ENCODE measurements around the gene ADAMTSL1. TPM values are rescaled to one million over a fixed set of nuclear protein-coding genes. Genes with fewer than 3 reads are reported as not detected.

The ADAMTSL1 gene
- total and polyA plus RNA-seq, 2 of the 8 experiments (the other 6 are each of a cell fraction or from before 2014, with no cell fraction given) = 0.84 to 1.1 TPM

GRCh38 chr9:18771011-18771410, 297.1 kb downstream of the ADAMTSL1 start:
- CTCF ChIA-PET (ENCODE audit: partially characterized antibody) = no interaction called here
- no peaks in the 10 kb centered on the region for H3K27me3 ChIP-seq (replicated peaks in 1 of 4; ENCODE audit: control insufficient read depth in 3 of 4, extremely low read depth in 1 of 4, insufficient read depth in 3 of 4, low read length in 3 of 4)
- no peak overlapping the region for H4K5ac ChIP-seq (ENCODE audit: insufficient read length, low read depth, low read length)
- no peak overlapping the region for H2BK5ac ChIP-seq (ENCODE audit: low read depth, low read length)
- 89% methylated on average over 2 of the region's 2 CpGs; no CpG with 5 or more reads in 1 of the 2 experiments for WGBS, 2 experiments (ENCODE audit: extremely low coverage in 1 of 2, insufficient coverage in 1 of 2, insufficient read length in 1 of 2, insufficient replicate concordance in 2 of 2, low coverage in 1 of 2, low lambda C conversion rate in 2 of 2, missing lambda C conversion rate in 1 of 2)
- no peak for DNase-seq (ENCODE audit: low read depth in 1 of 2, low spot score in 2 of 2)
- no peak overlapping the region for H3K23ac ChIP-seq (ENCODE audit: insufficient read length)
- H3K14ac ChIP-seq (ENCODE audit: insufficient read length) = no peak overlapping the region
- FAIRE-seq = no peak
- H2AK5ac ChIP-seq (ENCODE audit: low read depth, low read length) = no peak overlapping the region
- no peaks in the 10 kb centered on the region for H3K79me1 ChIP-seq (ENCODE audit: low read depth, low read length)
- H3K4ac ChIP-seq (replicated peaks; ENCODE audit: insufficient read length, low read depth, low read length) = no peak overlapping the region
- H2BK20ac ChIP-seq (ENCODE audit: low read length) = no peak overlapping the region
- no peak overlapping the region for H3K4me3 ChIP-seq (ENCODE audit: extremely low read depth in 1 of 4, insufficient read depth in 2 of 4, low read depth in 3 of 4, low read length in 4 of 4)
- H3K18ac ChIP-seq (ENCODE audit: extremely low read depth, low read length) = no peak overlapping the region
- H3K23me2 ChIP-seq (ENCODE audit: low read depth, low read length) = no peaks in the 10 kb centered on the region
- no peaks in the 10 kb centered on the region for H3K9me3 ChIP-seq (ENCODE audit: insufficient read depth in 2 of 2, low read depth in 1 of 2, low read length in 1 of 2)
- no peak overlapping the region for H2BK120ac ChIP-seq (replicated peaks; ENCODE audit: low read depth, low read length)
- H2BK15ac ChIP-seq (ENCODE audit: low read length) = no peak overlapping the region
- no peaks in the 10 kb centered on the region; a peak in 1 of 7 replicates for H3K4me1 ChIP-seq (replicated peaks in 1 of 4; ENCODE audit: control insufficient read depth in 3 of 4, insufficient read depth in 4 of 4, low read length in 3 of 4)
- H3K27ac ChIP-seq (ENCODE audit: low read depth, low read length) = no peak overlapping the region
- no peaks in the 10 kb centered on the region for H3K79me2 ChIP-seq (ENCODE audit: control insufficient read depth in 1 of 2, insufficient read depth in 2 of 2, low read length in 2 of 2)
- no peak overlapping the region for H2BK12ac ChIP-seq (ENCODE audit: low read depth, low read length)
- H3K36me3 ChIP-seq (ENCODE audit: control insufficient read depth in 2 of 4, insufficient read depth in 4 of 4, low read length in 3 of 4) = no peaks in the 10 kb centered on the region
- H4K8ac ChIP-seq (ENCODE audit: extremely low read depth, insufficient read depth, low read length) = no peak overlapping the region
- no peak overlapping the region for H3K56ac ChIP-seq (replicated peaks; ENCODE audit: insufficient read length, low read depth, low read length)
- no peaks in the 10 kb centered on the region for H4K20me1 ChIP-seq (replicated peaks in 1 of 2; ENCODE audit: control insufficient read depth in 1 of 2, insufficient read depth in 2 of 2, low read length in 2 of 2)
- no peak overlapping the region for H3K9ac ChIP-seq (replicated peaks in 1 of 4; ENCODE audit: extremely low read depth in 1 of 4, low read depth in 3 of 4, low read length in 3 of 4)
- H2AFZ ChIP-seq (ENCODE audit: low read length) = no peak overlapping the region
- H4K91ac ChIP-seq (replicated peaks; ENCODE audit: insufficient read length, low read length) = no peak overlapping the region
- POLR2A ChIA-PET (ENCODE audit: partially characterized antibody) = no interaction called here
- H3K4me2 ChIP-seq (ENCODE audit: insufficient read depth in 1 of 2, low read depth in 2 of 2, low read length in 2 of 2) = no peak overlapping the region
- TF ChIP-seq POLR2AphosphoS5 (IDR thresholded peaks at IDR 0.05; ENCODE audit: low read depth, low read length) (no peak), GTF2F1 (IDR thresholded peaks at IDR 0.05; ENCODE audit: borderline replicate concordance, low read depth, low read length) (no peak), RAD21 (IDR thresholded peaks at IDR 0.05 in 1 of 2, conservative IDR thresholded peaks at IDR 0.05 in 1 of 2; ENCODE audit: low read depth in 2 of 2, low read length in 2 of 2) (no peak), SIN3A (conservative IDR thresholded peaks at IDR 0.05 in 1 of 2, IDR thresholded peaks at IDR 0.05 in 1 of 2; ENCODE audit: low read depth in 1 of 2, low read length in 2 of 2) (no peak), SP4 (IDR thresholded peaks at IDR 0.05; ENCODE audit: low read length) (no peak), KDM1A (IDR thresholded peaks at IDR 0.05; ENCODE audit: borderline replicate concordance, low read length) (no peak), SP2 (IDR thresholded peaks at IDR 0.05; ENCODE audit: low read length) (no peak), CHD1 (IDR thresholded peaks at IDR 0.05; ENCODE audit: low read depth, low read length) (no peak), CHD2 (IDR thresholded peaks at IDR 0.05; ENCODE audit: low read length) (no peak), HDAC2 (IDR thresholded peaks at IDR 0.05; ENCODE audit: borderline replicate concordance in 1 of 2, low read depth in 2 of 2, low read length in 2 of 2) (no peak), RBBP5 (IDR thresholded peaks at IDR 0.05; ENCODE audit: borderline replicate concordance, low read depth, low read length) (no peak), POU5F1 (IDR thresholded peaks at IDR 0.05; ENCODE audit: low read depth, low read length) (no peak), BACH1 (IDR thresholded peaks at IDR 0.05; ENCODE audit: low read length) (no peak)

All from H1 (cell line).